ENCODE data around the gene REG3G.

Gene REG3G

GRCh38 chr2:79025421-79025820 is at the start of gene REG3G:
Gene REG3G (plus strand): TSS chr2:79025702. CDS start chr2:79026094, 392 bp downstream.
- DNase-seq (ENCODE audit: low spot score): no peak

- DNase-seq (ENCODE audit: low spot score): no peak
Measured at GRCh38 chr2:78977661-78978145, 47.8 kb upstream of the REG3G start.

DNA sequence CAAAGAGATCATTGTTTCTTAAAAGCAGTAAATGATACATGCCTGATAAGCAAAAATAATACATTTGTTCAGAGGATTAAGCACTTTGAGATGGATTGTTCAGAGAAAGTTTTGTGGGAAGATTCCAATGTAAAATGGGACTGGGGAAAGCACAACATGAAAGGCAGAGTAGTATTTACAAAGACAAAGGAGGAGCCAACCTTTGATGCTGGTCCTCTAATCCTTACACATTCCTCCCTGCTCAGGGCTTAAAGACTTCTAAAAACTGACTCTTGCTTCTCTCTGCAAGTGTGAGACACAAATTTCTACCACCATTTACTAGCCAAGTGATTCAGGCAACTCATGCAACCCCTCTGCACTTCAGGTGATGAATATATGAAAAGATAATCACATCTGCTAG is 47.2 kb upstream of the REG3G start:
- no peak for DNase-seq (ENCODE audit: low spot score)

DNA sequence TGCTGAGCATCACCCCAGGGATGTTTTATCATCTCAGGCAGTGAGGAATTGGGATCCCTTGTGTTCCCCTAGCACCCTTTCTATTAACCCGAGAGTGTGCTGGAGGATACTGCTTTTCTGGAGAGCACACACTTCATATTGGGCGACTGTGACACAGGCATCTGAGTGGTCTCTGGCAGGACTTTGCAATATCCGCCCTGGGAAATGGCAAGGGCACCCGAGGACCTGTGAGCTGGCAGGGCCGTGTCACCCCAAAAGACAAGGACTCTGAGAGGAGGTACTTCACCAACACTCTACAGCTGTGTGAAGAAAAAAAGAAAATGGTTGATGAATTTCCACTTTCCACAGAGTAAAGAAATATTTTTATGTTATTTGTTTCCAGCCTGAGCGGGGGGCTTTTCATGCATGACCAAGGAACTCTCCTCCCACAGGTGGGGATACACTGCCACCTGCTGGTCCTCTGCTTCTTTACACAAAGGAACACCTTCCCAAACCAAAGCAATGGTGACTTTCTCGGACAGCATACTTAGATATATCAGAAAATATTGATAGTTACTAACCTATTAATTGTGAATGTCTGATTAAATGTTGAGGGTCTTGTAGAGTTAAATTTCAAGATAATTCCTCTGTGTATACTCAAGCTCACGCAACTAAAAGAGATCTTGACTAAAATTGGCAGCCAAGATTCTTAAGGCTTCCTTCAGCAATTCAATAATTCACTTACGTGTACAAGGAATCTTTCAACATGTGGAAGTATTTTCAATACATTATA is 45.9 kb upstream of the REG3G start:
- no peak for DNase-seq (ENCODE audit: low spot score)

GRCh38 chr2:78980152-78980465 is 45.4 kb upstream of the REG3G start:
- DNase-seq (ENCODE audit: low spot score): no peak

DNA sequence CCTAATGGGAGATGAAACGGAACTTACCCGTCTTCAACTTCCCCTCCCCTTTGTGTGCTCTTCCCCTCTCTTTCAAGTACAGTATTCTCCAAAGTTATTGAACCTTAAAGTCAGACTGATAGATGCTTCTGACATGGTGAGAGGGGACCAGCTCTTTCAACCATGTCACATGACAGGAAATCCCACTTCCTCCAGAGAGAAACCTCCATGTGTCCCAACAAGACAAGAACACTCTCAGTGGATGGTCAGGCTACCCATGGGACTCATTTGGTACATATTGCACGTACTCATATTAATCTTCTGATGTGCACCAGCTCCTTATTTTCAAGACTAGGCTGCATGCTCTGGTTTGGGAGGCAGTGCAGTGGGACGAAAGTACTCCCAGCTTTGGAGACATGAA is 44.6 kb upstream of the REG3G start:
- DNase-seq (ENCODE audit: low spot score): no peak

DNA sequence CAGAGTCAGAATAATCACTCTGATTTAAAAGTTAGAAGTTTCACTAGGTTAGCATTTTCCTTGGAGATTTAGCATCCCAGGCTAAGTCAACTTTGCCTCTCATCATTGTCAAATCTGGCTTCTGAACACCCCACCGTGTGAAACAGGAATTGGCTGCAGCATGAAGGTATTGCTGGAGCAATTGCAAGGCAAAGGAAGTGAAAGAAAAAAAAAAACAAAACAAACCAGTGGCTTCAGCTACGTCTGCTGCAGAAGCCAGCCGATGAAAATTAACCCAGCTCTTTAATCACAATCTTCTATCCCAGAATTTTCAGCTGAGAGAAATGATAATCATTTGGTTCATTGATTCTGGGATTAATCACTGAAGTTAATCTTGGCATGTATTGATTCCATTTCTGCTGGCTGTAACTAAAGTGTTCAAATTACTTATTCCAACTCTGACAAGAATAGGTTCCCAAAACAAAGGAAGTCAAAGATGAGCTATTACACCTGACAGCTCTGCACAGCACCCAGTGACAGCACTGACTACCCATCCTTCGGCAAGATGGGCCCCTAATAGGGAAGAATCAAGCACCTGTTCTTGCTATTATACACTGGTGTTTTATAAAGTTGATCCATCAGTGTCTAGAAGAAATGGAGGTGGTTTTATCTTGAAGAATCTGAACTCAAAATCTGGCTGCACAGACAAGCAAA is 42.7 kb upstream of the REG3G start:
- DNase-seq (ENCODE audit: low spot score): no peak

GRCh38 chr2:78984386-78984785 is 41.1 kb upstream of the REG3G start:
- DNase-seq (ENCODE audit: low spot score): no peak

- DNase-seq (ENCODE audit: low spot score): no peak
Measured at GRCh38 chr2:78985558-78985957, 39.9 kb upstream of the REG3G start.

GRCh38 chr2:78989051-78989450 is 36.5 kb upstream of the REG3G start:
- DNase-seq (ENCODE audit: low spot score): no peak

- no peak for DNase-seq (ENCODE audit: low spot score)
Measured at GRCh38 chr2:78992451-78992806, 33.1 kb upstream of the REG3G start.

DNA sequence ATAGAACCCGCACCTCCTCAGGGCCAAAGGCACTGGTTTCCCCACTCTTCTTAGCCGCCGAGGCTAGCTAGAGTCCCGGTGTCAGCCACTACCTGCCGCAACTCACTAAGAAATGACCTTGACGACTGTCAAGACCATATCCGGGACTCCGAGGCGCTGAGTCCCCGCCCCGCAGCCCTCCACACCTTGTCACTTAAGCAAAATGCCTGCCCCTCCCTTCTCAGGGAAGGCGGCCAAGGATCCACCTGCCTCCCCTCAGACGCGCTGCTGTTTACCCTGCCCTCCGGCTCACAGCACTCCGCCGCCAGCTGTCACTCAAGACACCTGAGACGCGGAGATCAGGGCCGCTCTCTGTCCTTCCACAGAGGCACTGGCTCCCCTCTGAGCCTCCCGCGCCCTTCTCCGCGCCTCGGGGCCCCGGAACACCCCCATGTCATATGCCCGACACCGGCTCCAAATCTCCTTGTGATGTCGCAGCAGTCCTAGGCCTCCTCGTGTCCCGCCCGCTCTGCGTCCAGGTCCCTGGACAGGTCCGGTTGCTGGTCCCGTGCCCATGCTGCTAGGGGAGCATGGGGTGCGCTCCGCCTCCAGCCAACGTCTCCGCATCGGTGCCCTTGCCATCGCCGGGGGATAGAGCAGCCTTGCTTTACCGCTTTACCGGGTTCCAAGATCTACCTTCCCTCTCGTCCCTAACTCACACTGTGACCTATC is 32.5 kb upstream of the REG3G start:
- no peak for DNase-seq (ENCODE audit: low spot score)

- DNase-seq (ENCODE audit: low spot score): no peak
Measured at GRCh38 chr2:78993518-78994148, 31.9 kb upstream of the REG3G start.

GRCh38 chr2:78994789-78995188 is 30.7 kb upstream of the REG3G start:
- no peak for DNase-seq (ENCODE audit: low spot score)

DNA sequence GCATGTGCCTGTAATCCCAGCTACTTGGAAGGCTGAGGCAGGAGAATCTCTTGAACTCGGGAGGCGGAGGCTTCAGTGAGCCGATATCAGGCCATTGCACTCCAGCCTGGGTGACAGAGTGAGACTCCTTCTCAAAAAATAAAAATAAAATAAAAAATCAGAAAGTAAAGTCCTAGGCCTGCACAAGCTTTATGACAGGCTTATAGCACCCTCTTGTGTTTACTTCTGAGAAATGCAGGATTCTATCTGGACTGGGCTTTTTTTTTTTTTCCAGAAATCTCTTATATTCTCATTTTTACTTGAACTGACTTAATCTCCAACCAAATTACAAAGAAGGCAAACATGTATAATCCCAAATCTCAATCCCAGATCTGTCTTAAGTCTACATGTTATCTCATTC is 26.1 kb upstream of the REG3G start:
- no peak for DNase-seq (ENCODE audit: low spot score)

- DNase-seq (ENCODE audit: low spot score): no peak
Measured at GRCh38 chr2:79000008-79000576, 25.4 kb upstream of the REG3G start.

- DNase-seq (ENCODE audit: low spot score): no peak
Measured at GRCh38 chr2:79001285-79001684, 24.2 kb upstream of the REG3G start.

DNA sequence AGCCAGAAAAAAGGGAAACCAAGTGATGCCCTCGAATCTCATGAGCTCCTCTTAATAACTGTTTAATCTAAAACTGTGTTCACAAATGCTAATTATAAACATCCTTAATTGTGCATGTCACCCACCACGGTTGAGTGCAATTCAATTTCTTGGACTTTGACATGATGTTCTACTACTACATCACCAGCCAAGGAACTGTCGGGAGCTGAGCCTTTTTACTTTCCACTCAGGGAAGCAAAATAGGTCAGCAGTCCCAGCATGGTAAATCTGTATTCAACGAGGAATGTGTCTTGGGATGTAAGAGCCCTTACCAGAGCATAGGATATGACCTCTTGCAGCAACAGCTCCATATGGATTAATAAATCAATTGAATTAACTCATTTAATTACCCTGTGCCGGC is 20.8 kb upstream of the REG3G start:
- no peak for DNase-seq (ENCODE audit: low spot score)

- DNase-seq (ENCODE audit: low spot score): no peak
Measured at GRCh38 chr2:79005216-79005615, 20.3 kb upstream of the REG3G start.

DNA sequence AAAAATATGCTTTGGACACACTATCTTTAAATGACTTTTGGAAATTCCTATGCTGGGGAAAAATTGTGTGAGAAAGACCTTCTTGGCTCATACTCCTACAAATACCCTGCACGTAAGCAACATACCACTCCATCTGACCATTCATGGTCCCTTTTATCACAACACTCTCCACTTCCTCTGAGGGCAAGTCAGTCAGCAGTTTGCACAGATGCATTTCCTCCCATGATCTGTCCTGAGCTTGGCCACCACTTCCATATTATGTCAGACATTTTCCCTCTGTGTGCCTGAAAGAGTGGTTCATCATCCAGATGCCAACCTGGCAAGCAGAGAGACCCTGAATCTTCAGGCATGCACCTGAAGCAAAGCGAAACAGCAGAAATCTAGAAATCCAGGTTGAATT is 16.1 kb upstream of the REG3G start:
- DNase-seq (ENCODE audit: low spot score): no peak

DNA sequence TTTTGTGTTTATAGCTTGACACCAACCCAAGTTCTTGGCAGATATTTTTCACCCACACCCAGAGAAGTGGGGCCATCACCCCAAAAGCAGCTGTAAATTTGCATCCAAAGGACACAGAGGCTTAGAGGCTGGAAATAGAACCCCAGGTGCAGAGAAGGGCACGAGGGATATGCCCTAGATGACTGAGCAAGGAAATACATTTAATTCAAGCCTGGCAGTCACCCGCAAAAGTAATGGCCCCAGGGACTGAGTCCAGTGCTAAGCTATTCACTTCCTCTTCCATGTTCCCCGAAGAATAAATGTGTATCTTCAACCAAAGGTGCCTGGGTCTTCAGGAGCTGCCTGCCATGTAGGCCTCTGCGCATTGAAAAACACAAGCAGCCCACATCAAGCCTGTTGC is 14.0 kb upstream of the REG3G start:
- DNase-seq (ENCODE audit: low spot score): no peak

DNA sequence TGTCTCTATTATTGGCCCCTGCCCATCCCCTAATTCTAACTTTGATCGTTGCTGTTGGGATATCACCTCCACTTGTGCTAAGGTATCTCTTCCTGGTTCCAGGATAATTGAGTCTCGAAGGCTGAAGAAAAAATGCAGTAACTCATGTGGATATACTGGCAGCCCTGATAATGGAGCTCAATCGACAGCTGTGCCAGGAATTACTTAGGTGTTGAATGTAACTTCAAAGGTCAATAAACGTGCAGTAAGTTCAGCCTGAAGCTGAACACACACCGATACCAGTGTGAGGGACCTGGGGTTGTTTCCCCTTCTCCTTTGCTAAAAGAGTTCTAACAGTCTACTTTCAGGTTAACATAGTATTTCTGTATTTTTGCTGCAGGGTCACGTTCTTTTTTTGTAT is 11.9 kb upstream of the REG3G start:
- DNase-seq (ENCODE audit: low spot score): no peak

Measured in CD4-positive, alpha-beta T cell treated with Interleukin-6 at 100 ng/mL for 8 hours (primary cell).